ENCODE measurements around the gene SAPCD2. TPM values are rescaled to one million over a fixed set of nuclear protein-coding genes. Genes with fewer than 3 reads are reported as not detected.
A peak's percentile ranks its signal among the peaks of the same experiment; 100 is the strongest.

Gene SAPCD2
- polyA plus RNA-seq, 4 donors, result 4.5 to 8.3 (median 5.7) TPM

DNA sequence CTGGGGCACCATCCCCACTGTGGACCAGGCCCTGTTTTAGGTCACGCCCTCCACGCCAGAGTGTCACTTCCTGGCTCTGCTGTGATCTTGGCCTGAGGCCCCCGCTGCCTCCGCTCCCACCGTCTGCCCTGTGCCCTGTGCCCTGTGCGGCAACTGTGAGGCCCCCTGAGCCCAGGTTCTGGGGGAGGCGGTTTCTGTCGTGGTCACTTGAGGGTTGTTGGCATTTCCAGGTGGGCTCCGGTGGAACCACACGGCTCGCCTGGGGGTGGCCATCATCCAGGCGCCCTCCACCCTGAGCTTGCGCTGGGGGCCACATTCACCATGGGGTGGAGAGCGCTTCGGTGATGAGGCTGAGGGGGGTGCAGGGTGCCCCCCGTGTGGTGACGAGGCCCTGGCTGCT is 37.6 kb upstream of the SAPCD2 start:
- DNase-seq (ENCODE audit: low read depth in 4 of 4, low spot score in 3 of 4), result no peak

DNA sequence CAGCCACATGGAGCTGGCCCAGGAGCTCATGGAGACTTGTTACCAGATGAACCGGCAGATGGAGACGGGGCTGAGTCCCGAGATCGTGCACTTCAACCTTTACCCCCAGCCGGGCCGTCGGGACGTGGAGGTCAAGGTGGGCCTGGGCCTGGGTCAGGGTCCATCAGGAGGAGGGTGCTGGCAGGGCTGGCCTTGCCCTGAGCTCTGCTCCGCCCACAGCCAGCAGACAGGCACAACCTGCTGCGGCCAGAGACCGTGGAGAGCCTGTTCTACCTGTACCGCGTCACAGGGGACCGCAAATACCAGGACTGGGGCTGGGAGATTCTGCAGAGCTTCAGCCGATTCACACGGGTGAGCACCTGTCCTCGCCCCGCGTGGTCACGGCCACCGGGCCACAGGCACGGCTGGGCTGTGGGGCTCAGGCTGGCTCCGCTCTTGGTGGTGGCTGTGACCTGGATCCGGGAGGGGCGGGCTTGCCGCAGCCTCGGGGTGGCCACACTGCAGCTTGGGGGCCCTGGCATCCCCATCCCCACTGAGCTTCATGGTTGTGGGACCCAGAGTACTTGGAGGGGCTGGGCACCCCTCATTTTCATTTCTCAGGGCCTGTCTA is 37.1 kb upstream of the SAPCD2 start:
- no peak for DNase-seq (ENCODE audit: low read depth in 4 of 4, low spot score in 3 of 4)

GRCh38 chr9:137106662-137107250 is 36.4 kb upstream of the SAPCD2 start:
- no peak for DNase-seq (ENCODE audit: low read depth in 4 of 4, low spot score in 3 of 4)

DNA sequence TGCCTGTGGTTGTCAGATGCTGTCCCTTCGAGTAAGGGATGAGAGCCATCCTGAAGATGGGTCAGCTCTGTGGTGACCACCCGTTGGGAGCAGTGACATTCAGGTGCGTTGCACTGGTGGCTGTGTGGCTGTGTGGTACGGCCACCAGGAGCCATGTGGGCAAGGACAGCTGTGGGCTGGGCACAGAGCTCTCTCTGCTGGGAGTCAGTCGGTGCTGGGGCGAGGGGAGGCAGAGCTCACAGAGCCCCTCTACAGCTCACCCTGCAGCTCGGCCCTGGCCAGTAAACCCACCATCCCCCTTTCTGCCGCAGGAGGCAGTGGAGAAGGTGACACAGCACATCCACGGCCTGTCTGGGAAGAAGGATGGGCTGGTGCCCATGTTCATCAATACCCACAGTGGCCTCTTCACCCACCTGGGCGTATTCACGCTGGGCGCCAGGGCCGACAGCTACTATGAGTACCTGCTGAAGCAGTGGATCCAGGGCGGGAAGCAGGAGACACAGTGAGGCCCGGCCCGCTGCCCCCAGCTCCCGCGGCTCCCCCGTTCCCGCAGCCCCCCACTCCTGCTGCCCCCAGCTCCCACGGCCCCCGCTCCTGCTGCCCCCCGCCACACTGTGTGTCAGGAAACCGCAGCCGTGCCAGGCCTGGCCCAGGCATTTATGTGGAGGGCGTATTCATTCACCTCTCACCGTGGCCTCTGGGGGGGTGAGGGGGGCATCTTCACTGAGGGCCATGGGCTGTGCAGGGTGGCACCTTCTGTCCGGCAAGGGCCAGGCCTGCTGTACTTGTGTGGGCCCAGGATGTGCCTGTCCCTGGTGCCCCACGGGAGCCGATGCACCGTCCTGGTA is 35.7 kb upstream of the SAPCD2 start:
- no peak for DNase-seq (ENCODE audit: low read depth in 4 of 4, low spot score in 3 of 4)

DNA sequence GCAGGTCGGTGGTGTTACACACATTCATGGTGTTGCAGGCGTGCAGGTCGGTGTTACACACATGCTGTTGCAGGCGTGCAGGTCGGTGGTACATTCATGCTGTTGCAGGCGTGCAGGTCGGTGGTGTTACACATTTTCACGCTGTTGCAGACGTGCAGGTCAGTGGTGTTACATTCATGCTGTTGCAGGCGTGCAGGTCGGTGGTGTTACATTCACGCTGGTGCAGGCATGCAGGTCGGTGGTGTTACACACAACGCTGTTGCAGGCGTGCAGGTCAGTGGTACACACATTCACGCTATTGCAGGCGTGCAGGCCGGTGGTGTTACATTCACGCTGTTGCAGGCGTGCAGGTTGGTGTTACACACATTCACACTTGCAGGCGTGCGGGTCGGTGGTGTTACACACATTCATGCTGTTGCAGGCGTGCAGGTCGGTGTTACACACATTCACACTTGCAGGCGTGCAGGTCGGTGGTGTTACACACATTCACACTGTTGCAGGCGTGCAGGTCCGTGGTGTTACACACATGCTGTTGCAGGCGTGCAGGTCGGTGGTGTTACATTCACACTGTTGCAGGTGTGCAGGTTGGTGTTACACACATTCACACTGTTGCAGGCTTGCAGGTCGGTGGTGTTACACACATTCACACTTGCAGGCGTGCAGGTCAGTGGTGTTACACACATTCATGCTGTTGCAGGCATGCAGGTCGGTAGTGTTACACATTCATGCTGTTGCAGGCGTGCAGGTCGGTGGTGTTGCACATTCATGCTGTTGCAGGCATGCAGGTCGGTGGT is 33.0 kb upstream of the SAPCD2 start:
- no peak for DNase-seq (ENCODE audit: low read depth in 4 of 4, low spot score in 3 of 4)

GRCh38 chr9:137099231-137099630 is 28.9 kb upstream of the SAPCD2 start:
- no peak for DNase-seq (ENCODE audit: low read depth in 4 of 4, low spot score in 3 of 4)

- DNase-seq (ENCODE audit: low read depth in 4 of 4, low spot score in 3 of 4), result no peak
Observed at GRCh38 chr9:137097761-137098462, 27.6 kb upstream of the SAPCD2 start.

GRCh38 chr9:137096785-137097546 is 26.6 kb upstream of the SAPCD2 start:
- no peak for DNase-seq (ENCODE audit: low read depth in 4 of 4, low spot score in 3 of 4)

DNA sequence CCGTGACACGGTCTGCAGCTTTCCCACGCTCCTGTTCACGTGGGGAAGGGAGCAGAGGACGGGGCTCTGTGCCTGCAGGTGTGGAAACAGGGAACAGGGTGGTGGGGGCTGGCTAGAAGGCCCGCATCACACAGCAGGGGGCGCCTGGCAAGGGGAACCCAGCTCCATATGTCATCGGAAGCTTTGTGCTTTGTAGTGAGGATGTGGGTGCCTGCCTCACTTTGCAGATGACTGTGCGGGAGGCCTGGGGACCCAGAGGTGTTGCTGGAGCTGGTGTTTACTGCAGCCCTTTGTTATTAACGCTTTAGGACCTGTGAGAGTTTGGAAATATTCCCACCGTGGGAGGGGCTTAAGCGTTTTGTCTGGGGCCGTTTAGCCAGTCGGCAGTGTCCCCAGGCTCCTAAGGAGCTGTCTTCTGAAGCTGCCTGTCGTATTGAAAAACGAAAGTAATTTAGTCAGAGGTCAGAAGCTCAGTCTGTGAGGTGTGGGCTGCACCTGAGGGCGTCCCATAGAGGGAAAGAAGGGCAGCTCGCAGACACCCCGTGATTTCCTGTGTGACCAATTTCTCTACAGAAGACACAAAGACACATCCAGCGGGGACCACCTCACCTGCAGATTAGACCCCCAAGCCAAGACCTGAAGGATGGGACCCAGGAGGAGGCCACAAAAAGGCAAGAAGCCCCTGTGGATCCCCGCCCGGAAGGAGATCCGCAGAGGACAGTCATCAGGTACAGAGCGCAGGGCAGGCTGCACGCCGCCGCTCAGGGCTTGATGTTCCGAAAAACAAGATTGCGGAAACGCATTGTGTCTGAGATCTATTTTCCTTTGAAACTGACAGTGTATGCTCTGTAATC is 25.5 kb upstream of the SAPCD2 start:
- no peak for DNase-seq (ENCODE audit: low read depth in 4 of 4, low spot score in 3 of 4)

- DNase-seq (ENCODE audit: low read depth in 4 of 4, low spot score in 3 of 4), result no peak
Observed at GRCh38 chr9:137089232-137089947, 19.0 kb upstream of the SAPCD2 start.

- DNase-seq (ENCODE audit: low read depth in 4 of 4, low spot score in 3 of 4), result no peak
Observed at GRCh38 chr9:137088121-137088520, 17.8 kb upstream of the SAPCD2 start.

GRCh38 chr9:137087409-137087925 is 17.1 kb upstream of the SAPCD2 start:
- DNase-seq (ENCODE audit: low read depth in 4 of 4, low spot score in 3 of 4), result no peak

GRCh38 chr9:137086531-137087408 is 16.4 kb upstream of the SAPCD2 start, which contains the start of gene MAN1B1:
TSS of gene MAN1B1 (plus strand) at chr9:137086985. CDS start at chr9:137087000, 15 bp downstream.
- peak; percentile 94 to 97 (median 95) for DNase-seq (ENCODE audit: low read depth in 4 of 4, low spot score in 3 of 4)

DNA sequence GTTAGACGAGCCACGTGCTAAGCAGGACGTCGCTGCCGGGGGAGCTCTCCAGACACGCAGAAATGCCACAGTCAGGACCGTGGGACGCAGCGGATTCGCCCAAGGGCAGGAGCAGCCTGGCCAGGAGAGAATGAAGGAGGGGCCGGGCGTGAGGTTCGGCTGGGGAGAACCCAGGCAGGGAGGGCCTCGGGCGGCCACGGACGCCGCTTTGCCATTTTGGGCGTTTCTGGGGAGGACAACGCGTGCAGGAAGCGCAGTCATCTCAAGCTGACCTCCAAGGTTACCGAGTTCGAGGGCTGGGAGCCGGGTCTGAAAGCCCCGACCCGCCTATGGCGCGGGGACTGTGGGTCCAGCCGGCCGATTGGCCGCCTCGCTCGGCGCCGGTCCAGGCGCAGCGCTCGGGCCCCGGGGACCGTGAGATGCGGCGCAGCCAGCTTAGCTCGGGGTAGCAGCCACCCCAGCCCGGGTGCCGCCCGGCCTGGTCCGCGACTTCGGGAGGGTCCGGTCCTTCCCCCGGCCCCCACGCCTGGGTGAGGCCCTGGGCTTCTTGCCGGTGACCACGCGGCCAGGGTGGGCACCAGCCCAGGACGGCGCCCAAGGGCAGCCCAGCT is 15.7 kb upstream of the SAPCD2 start:
- no peak for DNase-seq (ENCODE audit: low read depth in 4 of 4, low spot score in 3 of 4)

DNA sequence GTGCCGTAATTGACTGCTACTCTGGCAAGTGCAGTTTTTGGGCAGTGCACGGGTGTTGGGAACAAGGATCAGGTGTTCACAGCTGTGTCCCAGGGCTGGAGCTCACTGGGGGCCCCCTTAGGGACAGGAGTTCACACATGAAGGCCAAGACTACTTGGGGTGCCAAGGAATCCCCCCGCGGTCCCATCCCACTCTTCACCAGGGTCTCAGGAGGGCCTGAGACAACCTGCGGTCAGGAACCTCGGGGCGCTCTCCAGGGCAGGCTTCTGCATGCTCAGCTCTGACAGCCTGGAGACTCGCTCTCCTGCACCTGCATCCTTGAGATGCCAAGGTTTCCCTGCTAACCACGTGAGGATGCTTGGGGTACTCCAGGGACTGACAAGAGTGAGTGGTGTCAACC is 14.2 kb upstream of the SAPCD2 start:
- DNase-seq (ENCODE audit: low read depth in 4 of 4, low spot score in 3 of 4), result no peak

DNA sequence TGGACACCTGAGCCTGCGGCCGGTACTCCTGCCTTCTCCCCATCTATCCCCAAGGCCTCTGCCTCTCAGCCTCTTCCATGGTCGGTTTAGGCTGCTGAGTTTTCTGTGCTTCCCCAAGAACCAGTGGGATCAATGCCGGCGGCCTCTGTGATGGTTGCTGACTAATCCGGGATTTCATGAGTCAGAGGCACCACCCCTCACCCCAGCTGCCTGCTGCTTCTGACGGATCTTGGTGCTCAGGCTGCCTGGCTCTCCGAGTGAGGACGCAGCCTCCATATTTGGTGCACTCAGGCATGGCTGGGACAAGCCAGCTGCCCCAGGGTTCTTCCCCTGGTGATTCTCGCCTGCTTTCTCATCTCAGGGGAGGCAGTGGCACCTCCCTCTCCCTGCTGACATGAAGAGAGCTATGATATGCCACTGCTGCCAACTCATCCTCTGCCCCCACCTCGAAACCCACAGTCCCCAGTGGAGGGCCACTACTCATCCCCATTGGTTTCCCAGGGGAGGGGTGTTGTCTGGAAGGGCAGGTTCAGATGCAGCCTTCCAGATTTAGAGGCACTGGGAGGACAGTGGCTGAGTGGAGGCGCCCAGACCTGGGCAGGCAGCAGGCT is 13.1 kb upstream of the SAPCD2 start:
- DNase-seq (ENCODE audit: low read depth in 4 of 4, low spot score in 3 of 4), result no peak

All from left renal pelvis (tissue), 4 donors.